ENCODE results near the gene OR2A25. TPM values are rescaled to one million over a fixed set of nuclear protein-coding genes. Genes with fewer than 3 reads are reported as not detected.

The OR2A25 gene
- polyA plus RNA-seq, 3 donors = not detected

GRCh38 chr7:144113651-144114050 lies 44.0 kb downstream of the OR2A25 start:
- Mint-ChIP-seq H3K27ac (no peak overlapping the region), H3K36me3 (no peaks in the 10 kb centered on the region), H3K9me3 (peaks cover 0 to 3% (median 0%) of the 10 kb centered on the region in 7 donors), H3K27me3 (ENCODE audit: low read depth in 3 of 3) (peaks cover 0 to 4% (median 2%) of the 10 kb centered on the region in 3 donors), H3K4me3 (no peak overlapping the region), H3K4me1 (no peaks in the 10 kb centered on the region)
- Histone ChIP-seq H3K27ac (ENCODE audit: low read depth in 1 of 2, low read length in 2 of 2) (no peak overlapping the region), H2AFZ (ENCODE audit: insufficient read depth, low read depth, low read length, poor library complexity, severe bottlenecking) (no peak overlapping the region), H3K79me2 (ENCODE audit: insufficient read depth, low read length) (no peaks in the 10 kb centered on the region), H3K4me2 (replicated peaks; ENCODE audit: extremely low read depth, low read length, poor library complexity, severe bottlenecking) (no peak overlapping the region), H3K36me3 (replicated peaks in 1 of 2; ENCODE audit: control insufficient read depth in 1 of 2, insufficient read depth in 2 of 2, low read length in 2 of 2) (no peaks in the 10 kb centered on the region), H3K9ac (ENCODE audit: insufficient read depth, low read length, poor library complexity, severe bottlenecking) (no peak overlapping the region), H4K20me1 (ENCODE audit: insufficient read depth, low read length) (no peaks in the 10 kb centered on the region), H3K4me3 (replicated peaks in 1 of 3; ENCODE audit: low read depth in 2 of 3, low read length in 3 of 3) (no peak overlapping the region), H3K4me1 (ENCODE audit: control insufficient read depth in 1 of 2, insufficient read depth in 2 of 2, low read length in 2 of 2) (no peaks in the 10 kb centered on the region), H3K27me3 (ENCODE audit: control insufficient read depth in 2 of 2, insufficient read depth in 2 of 2, low read length in 2 of 2) (no peaks in the 10 kb centered on the region), H3K9me3 (replicated peaks in 1 of 2; ENCODE audit: control insufficient read depth in 1 of 2, insufficient read depth in 1 of 2, low read length in 2 of 2) (no peaks in the 10 kb centered on the region)
- TF ChIP-seq CTCF (IDR thresholded peaks at IDR 0.05) = no peak
- DNase-seq = no peak
- intact Hi-C loops (cut with micrococcal nuclease) = no loop called here
- no CpG with 5 or more reads among the region's 1 CpG for WGBS (ENCODE audit: insufficient coverage)

GRCh38 chr7:144118341-144118740 lies 48.7 kb downstream of the OR2A25 start:
- Histone ChIP-seq H4K20me1 (ENCODE audit: insufficient read depth, low read length) (no peaks in the 10 kb centered on the region), H3K79me2 (ENCODE audit: insufficient read depth, low read length) (no peaks in the 10 kb centered on the region), H3K27ac (ENCODE audit: low read depth in 1 of 2, low read length in 2 of 2) (no peak overlapping the region), H3K9ac (ENCODE audit: insufficient read depth, low read length, poor library complexity, severe bottlenecking) (no peak overlapping the region), H2AFZ (ENCODE audit: insufficient read depth, low read depth, low read length, poor library complexity, severe bottlenecking) (no peak overlapping the region), H3K4me2 (replicated peaks; ENCODE audit: extremely low read depth, low read length, poor library complexity, severe bottlenecking) (no peak overlapping the region), H3K4me1 (ENCODE audit: control insufficient read depth in 1 of 2, insufficient read depth in 2 of 2, low read length in 2 of 2) (no peaks in the 10 kb centered on the region), H3K36me3 (replicated peaks in 1 of 2; ENCODE audit: control insufficient read depth in 1 of 2, insufficient read depth in 2 of 2, low read length in 2 of 2) (no peaks in the 10 kb centered on the region), H3K4me3 (replicated peaks in 1 of 3; ENCODE audit: low read depth in 2 of 3, low read length in 3 of 3) (no peak overlapping the region), H3K27me3 (ENCODE audit: control insufficient read depth in 2 of 2, insufficient read depth in 2 of 2, low read length in 2 of 2) (no peaks in the 10 kb centered on the region), H3K9me3 (replicated peaks in 1 of 2; ENCODE audit: control insufficient read depth in 1 of 2, insufficient read depth in 1 of 2, low read length in 2 of 2) (no peaks in the 10 kb centered on the region)
- H3K36me3 Mint-ChIP-seq = no peaks in the 10 kb centered on the region
- DNase-seq = no peak
- peaks cover 0 to 4% (median 0%) of the 10 kb centered on the region in 7 donors for H3K9me3 Mint-ChIP-seq
- TF ChIP-seq CTCF (IDR thresholded peaks at IDR 0.05) = no peak
- 93% methylated on average over 3 of the region's 8 CpGs for WGBS (ENCODE audit: insufficient coverage)
- no peaks in the 10 kb centered on the region for H3K4me1 Mint-ChIP-seq
- H3K4me3 Mint-ChIP-seq = no peak overlapping the region
- intact Hi-C loops (cut with micrococcal nuclease) = no loop called here
- peak overlapping the region in 1 of 7 donors; percentile 41 for H3K27ac Mint-ChIP-seq
- peaks cover 0 to 2% (median 0%) of the 10 kb centered on the region in 3 donors for H3K27me3 Mint-ChIP-seq (ENCODE audit: low read depth in 3 of 3)
